ENCODE data around the gene TP53BP1.

Gene TP53BP1

DNA sequence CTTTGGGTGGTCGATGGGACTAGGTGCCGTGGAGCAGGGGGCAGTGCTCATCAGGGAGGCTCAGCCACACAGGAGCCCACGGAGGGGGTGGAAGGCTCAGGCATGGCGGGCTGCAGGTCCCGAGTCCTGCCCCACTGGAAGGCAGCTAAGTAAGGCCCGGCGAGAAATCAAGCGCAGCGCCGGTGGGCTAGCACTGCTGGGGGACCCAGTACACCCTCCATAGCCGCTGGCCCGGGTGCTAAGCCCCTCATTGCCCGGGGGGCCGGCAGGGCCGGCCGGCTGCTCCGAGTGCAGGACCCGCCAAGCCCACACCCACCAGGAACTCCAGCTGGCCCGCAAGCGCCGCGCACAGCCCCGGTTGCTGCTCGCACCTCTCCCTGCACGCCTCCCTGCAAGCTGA, 19.1 kb downstream of the TP53BP1 start:
- Histone ChIP-seq H3K4me3 (ENCODE audit: control insufficient read depth in 1 of 7, extremely low read depth in 1 of 7, insufficient read depth in 4 of 7, low read depth in 2 of 7, low read length in 6 of 7) (no peak overlapping the region), H3K9me3 (ENCODE audit: control extremely low read depth in 1 of 5, control insufficient read depth in 4 of 5, insufficient read depth in 2 of 5, low read depth in 1 of 5, low read length in 4 of 5) (no peaks in the 10 kb centered on the region), H3K27me3 (replicated peaks in 2 of 5; ENCODE audit: control insufficient read depth in 4 of 5, insufficient read depth in 5 of 5, low read length in 4 of 5) (no peaks in the 10 kb centered on the region), H3K4me1 (ENCODE audit: control extremely low read depth in 1 of 4, control insufficient read depth in 4 of 4, insufficient read depth in 4 of 4, low read length in 3 of 4) (no peaks in the 10 kb centered on the region), H3K36me3 (ENCODE audit: control insufficient read depth in 4 of 4, insufficient read depth in 4 of 4, low read length in 3 of 4) (peaks cover 15 to 85% (median 37%) of the 10 kb centered on the region in 4 experiments), H3K27ac (ENCODE audit: insufficient read depth in 1 of 2, low read depth in 1 of 2, low read length in 2 of 2, poor library complexity in 1 of 2, severe bottlenecking in 2 of 2) (no peak overlapping the region)
- 97% methylated on average over 16 of the region's 25 CpGs for WGBS (ENCODE audit: insufficient coverage)
- POLR2A ChIA-PET, result no interaction called here
- CTCF ChIA-PET, result interaction anchor here (0.6 to 1.8 kb wide), 4 partner anchors 8 to 40 kb away, joined by 3 to 6 read pairs (median 4); no protein-coding TSS in a partner anchor
- DNase-seq, result no peak

DNA sequence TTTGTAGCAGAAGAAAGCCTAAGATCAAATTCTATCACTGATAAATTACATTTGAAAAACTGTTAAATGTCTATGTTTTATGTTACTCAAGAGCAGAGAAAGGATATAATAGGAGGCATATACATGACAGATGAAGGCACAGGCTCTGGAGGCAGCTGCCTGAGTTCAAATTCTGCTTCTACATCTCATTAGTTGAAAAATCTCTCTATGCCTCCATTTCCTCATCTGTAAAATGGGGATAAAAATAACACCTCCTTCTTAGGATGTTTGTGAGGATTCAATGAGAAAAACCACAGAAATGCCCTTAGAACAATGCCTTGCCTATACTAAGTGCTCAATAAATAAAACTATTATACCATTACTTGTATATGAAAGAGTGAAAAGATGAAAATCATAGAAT, 21.0 kb downstream of the TP53BP1 start:
- no peaks in the 10 kb centered on the region for H3K9me3 ChIP-seq (ENCODE audit: control extremely low read depth in 1 of 5, control insufficient read depth in 4 of 5, insufficient read depth in 2 of 5, low read depth in 1 of 5, low read length in 4 of 5)
- H3K27me3 ChIP-seq (replicated peaks in 2 of 5; ENCODE audit: control insufficient read depth in 4 of 5, insufficient read depth in 5 of 5, low read length in 4 of 5), result no peaks in the 10 kb centered on the region
- no peaks in the 10 kb centered on the region for H3K4me1 ChIP-seq (ENCODE audit: control extremely low read depth in 1 of 4, control insufficient read depth in 4 of 4, insufficient read depth in 4 of 4, low read length in 3 of 4)
- DNase-seq, result no peak
- H3K36me3 ChIP-seq (ENCODE audit: control insufficient read depth in 4 of 4, insufficient read depth in 4 of 4, low read length in 3 of 4), result peaks cover 10 to 82% (median 41%) of the 10 kb centered on the region in 4 experiments
- H3K27ac ChIP-seq (ENCODE audit: insufficient read depth in 1 of 2, low read depth in 1 of 2, low read length in 2 of 2, poor library complexity in 1 of 2, severe bottlenecking in 2 of 2), result no peak overlapping the region
- ChIA-PET POLR2A (no interaction called here), CTCF (interaction anchor here (0.8 to 1.3 kb wide), 2 partner anchors 12 to 40 kb away, joined by 3 read pairs; no protein-coding TSS in a partner anchor)
- no peak overlapping the region for H3K4me3 ChIP-seq (ENCODE audit: control insufficient read depth in 1 of 7, extremely low read depth in 1 of 7, insufficient read depth in 4 of 7, low read depth in 2 of 7, low read length in 6 of 7)

DNA sequence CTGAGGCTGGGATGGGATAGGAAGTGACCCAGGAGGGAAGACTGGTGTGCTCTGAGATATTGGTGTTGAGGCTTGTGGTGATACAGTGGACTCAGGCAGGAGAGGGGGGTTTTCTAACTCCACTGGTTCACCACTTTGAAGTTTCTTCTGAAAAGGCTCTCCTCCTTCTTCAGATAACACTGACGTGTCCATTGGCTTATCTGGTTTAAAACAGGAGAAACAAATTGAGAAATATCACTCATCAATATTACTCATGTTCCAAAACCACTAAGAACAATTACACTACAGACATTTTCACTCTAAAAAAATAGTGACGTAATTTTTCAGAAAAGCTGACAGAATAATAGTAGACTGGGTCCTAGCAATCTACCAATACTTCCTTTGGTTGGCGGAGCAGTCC, 23.1 kb downstream of the TP53BP1 start:
- Histone ChIP-seq H3K4me3 (ENCODE audit: control insufficient read depth in 1 of 7, extremely low read depth in 1 of 7, insufficient read depth in 4 of 7, low read depth in 2 of 7, low read length in 6 of 7) (no peak overlapping the region), H3K27ac (ENCODE audit: insufficient read depth in 1 of 2, low read depth in 1 of 2, low read length in 2 of 2, poor library complexity in 1 of 2, severe bottlenecking in 2 of 2) (no peak overlapping the region), H3K27me3 (replicated peaks in 2 of 5; ENCODE audit: control insufficient read depth in 4 of 5, insufficient read depth in 5 of 5, low read length in 4 of 5) (no peaks in the 10 kb centered on the region), H3K4me1 (ENCODE audit: control extremely low read depth in 1 of 4, control insufficient read depth in 4 of 4, insufficient read depth in 4 of 4, low read length in 3 of 4) (no peaks in the 10 kb centered on the region), H3K9me3 (ENCODE audit: control extremely low read depth in 1 of 5, control insufficient read depth in 4 of 5, insufficient read depth in 2 of 5, low read depth in 1 of 5, low read length in 4 of 5) (no peaks in the 10 kb centered on the region), H3K36me3 (ENCODE audit: control insufficient read depth in 4 of 4, insufficient read depth in 4 of 4, low read length in 3 of 4) (peaks cover 5 to 78% (median 35%) of the 10 kb centered on the region in 4 experiments)
- ChIA-PET POLR2A (no interaction called here), CTCF (interaction anchor here (1.3 to 1.9 kb wide), 2 partner anchors 14 to 28 kb away, joined by 4 read pairs; no protein-coding TSS in a partner anchor)
- no peak for DNase-seq
- 100% methylated on average over 2 of the region's 3 CpGs for WGBS (ENCODE audit: insufficient coverage)

DNA sequence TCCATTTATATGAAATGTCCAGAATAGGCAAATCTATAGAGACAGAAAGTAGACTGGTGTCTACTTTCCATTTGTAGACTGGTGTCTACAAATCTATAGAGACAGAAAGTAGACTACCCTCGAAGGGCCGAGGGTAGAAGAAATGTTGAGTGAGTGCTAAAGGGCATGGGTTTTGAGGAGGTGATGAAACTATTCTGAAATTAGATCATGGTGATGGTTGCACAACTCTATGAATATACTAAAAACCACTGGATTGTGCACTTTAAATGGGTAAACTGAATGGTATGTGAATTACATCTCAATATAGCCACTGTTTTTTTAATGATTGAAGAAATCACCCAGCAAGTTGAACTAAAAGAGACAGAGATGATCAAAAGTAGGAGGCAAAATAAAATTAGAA, 27.9 kb downstream of the TP53BP1 start:
- Histone ChIP-seq H3K36me3 (ENCODE audit: control insufficient read depth in 4 of 4, insufficient read depth in 4 of 4, low read length in 3 of 4) (peaks cover 14 to 67% (median 32%) of the 10 kb centered on the region in 4 experiments), H3K4me3 (ENCODE audit: control insufficient read depth in 1 of 7, extremely low read depth in 1 of 7, insufficient read depth in 4 of 7, low read depth in 2 of 7, low read length in 6 of 7) (no peak overlapping the region), H3K9me3 (ENCODE audit: control extremely low read depth in 1 of 5, control insufficient read depth in 4 of 5, insufficient read depth in 2 of 5, low read depth in 1 of 5, low read length in 4 of 5) (no peaks in the 10 kb centered on the region), H3K27me3 (replicated peaks in 2 of 5; ENCODE audit: control insufficient read depth in 4 of 5, insufficient read depth in 5 of 5, low read length in 4 of 5) (no peaks in the 10 kb centered on the region), H3K27ac (ENCODE audit: insufficient read depth in 1 of 2, low read depth in 1 of 2, low read length in 2 of 2, poor library complexity in 1 of 2, severe bottlenecking in 2 of 2) (no peak overlapping the region), H3K4me1 (ENCODE audit: control extremely low read depth in 1 of 4, control insufficient read depth in 4 of 4, insufficient read depth in 4 of 4, low read length in 3 of 4) (no peaks in the 10 kb centered on the region)
- ChIA-PET CTCF (no interaction called here), POLR2A (no interaction called here)
- DNase-seq, result no peak
- WGBS (ENCODE audit: insufficient coverage), result 100% methylated on average over 1 of the region's 2 CpGs

DNA sequence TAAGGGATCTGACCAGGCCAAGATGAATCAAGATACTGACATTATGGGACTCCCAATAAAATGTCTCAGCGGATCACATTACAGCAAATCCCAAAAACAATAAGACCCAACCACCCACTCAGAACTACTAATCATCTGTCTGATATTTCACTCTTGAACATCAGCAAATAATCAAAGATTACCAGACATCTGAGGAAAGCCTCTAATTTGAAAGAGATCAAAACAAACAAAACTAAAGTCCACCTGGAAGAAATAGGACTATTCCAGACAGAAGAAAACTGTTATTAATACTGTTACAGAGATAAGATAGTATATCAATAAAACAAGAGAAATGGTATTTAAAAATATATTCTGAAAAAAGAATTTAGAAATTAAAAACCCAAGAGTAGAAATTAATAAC, 29.0 kb downstream of the TP53BP1 start:
- Histone ChIP-seq H3K27me3 (replicated peaks in 2 of 5; ENCODE audit: control insufficient read depth in 4 of 5, insufficient read depth in 5 of 5, low read length in 4 of 5) (no peaks in the 10 kb centered on the region), H3K9me3 (ENCODE audit: control extremely low read depth in 1 of 5, control insufficient read depth in 4 of 5, insufficient read depth in 2 of 5, low read depth in 1 of 5, low read length in 4 of 5) (no peaks in the 10 kb centered on the region), H3K27ac (ENCODE audit: insufficient read depth in 1 of 2, low read depth in 1 of 2, low read length in 2 of 2, poor library complexity in 1 of 2, severe bottlenecking in 2 of 2) (no peak overlapping the region), H3K4me3 (ENCODE audit: control insufficient read depth in 1 of 7, extremely low read depth in 1 of 7, insufficient read depth in 4 of 7, low read depth in 2 of 7, low read length in 6 of 7) (no peak overlapping the region), H3K4me1 (ENCODE audit: control extremely low read depth in 1 of 4, control insufficient read depth in 4 of 4, insufficient read depth in 4 of 4, low read length in 3 of 4) (no peaks in the 10 kb centered on the region), H3K36me3 (ENCODE audit: control insufficient read depth in 4 of 4, insufficient read depth in 4 of 4, low read length in 3 of 4) (peaks cover 14 to 64% (median 28%) of the 10 kb centered on the region in 4 experiments)
- POLR2A ChIA-PET, result no interaction called here
- no peak for DNase-seq
- 100% methylated on average over 1 of the region's 1 CpG for WGBS (ENCODE audit: insufficient coverage)
- CTCF ChIA-PET, result no interaction called here

DNA sequence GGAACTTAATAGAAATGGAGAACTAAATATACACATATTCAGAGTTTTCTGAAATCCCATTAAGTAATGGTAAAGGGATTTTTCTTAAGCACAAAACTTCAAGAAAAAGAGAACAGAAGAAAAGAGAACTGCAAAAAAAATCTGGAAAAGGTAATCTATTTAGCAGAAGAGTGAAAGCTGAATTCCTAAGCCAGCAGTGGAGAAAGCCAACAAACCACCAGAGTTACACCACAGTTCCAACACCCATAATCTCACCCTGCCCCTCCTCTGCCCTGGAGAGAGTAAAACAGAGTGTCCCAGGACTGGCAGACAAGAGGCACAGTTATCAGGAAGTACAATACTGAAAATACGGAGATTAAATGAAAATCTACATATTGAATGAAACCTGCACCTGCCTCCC, 29.4 kb downstream of the TP53BP1 start:
- Histone ChIP-seq H3K9me3 (ENCODE audit: control extremely low read depth in 1 of 5, control insufficient read depth in 4 of 5, insufficient read depth in 2 of 5, low read depth in 1 of 5, low read length in 4 of 5) (no peaks in the 10 kb centered on the region), H3K27ac (ENCODE audit: insufficient read depth in 1 of 2, low read depth in 1 of 2, low read length in 2 of 2, poor library complexity in 1 of 2, severe bottlenecking in 2 of 2) (no peak overlapping the region), H3K36me3 (ENCODE audit: control insufficient read depth in 4 of 4, insufficient read depth in 4 of 4, low read length in 3 of 4) (peaks cover 17 to 65% (median 28%) of the 10 kb centered on the region in 4 experiments), H3K4me3 (ENCODE audit: control insufficient read depth in 1 of 7, extremely low read depth in 1 of 7, insufficient read depth in 4 of 7, low read depth in 2 of 7, low read length in 6 of 7) (no peak overlapping the region), H3K27me3 (replicated peaks in 2 of 5; ENCODE audit: control insufficient read depth in 4 of 5, insufficient read depth in 5 of 5, low read length in 4 of 5) (no peaks in the 10 kb centered on the region), H3K4me1 (ENCODE audit: control extremely low read depth in 1 of 4, control insufficient read depth in 4 of 4, insufficient read depth in 4 of 4, low read length in 3 of 4) (no peaks in the 10 kb centered on the region)
- no peak for DNase-seq
- POLR2A ChIA-PET, result no interaction called here
- CTCF ChIA-PET, result no interaction called here
- WGBS (ENCODE audit: insufficient coverage), result no CpG with 5 or more reads among the region's 1 CpG

DNA sequence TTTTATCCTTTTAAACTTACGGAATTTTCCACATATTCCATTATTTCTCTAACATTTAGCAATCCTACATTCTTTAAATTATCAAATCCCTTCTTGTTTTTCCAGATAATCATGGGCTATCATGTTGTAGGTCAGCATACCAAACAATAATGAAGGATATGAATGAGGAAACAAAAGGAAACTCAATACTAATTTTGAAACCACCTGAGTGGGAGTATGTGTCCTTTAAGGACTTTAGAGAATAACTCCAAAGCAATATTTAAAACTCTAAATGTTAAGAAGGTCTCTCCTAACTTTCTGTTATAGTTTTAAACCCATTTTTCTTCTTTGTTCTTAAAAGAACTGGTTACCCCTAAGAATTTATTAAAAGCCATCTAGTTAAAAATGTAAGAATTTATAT, 43.0 kb downstream of the TP53BP1 start:
- no peak for DNase-seq
- POLR2A ChIA-PET, result interaction anchor here (0.9 kb wide), 1 partner anchor 1176 kb away, joined by 3 read pairs; no protein-coding TSS in a partner anchor
- Histone ChIP-seq H3K27ac (ENCODE audit: insufficient read depth in 1 of 2, low read depth in 1 of 2, low read length in 2 of 2, poor library complexity in 1 of 2, severe bottlenecking in 2 of 2) (no peak overlapping the region), H3K4me1 (ENCODE audit: control extremely low read depth in 1 of 4, control insufficient read depth in 4 of 4, insufficient read depth in 4 of 4, low read length in 3 of 4) (no peaks in the 10 kb centered on the region), H3K36me3 (ENCODE audit: control insufficient read depth in 4 of 4, insufficient read depth in 4 of 4, low read length in 3 of 4) (peaks cover 9 to 38% (median 19%) of the 10 kb centered on the region in 4 experiments), H3K4me3 (ENCODE audit: control insufficient read depth in 1 of 7, extremely low read depth in 1 of 7, insufficient read depth in 4 of 7, low read depth in 2 of 7, low read length in 6 of 7) (no peak overlapping the region), H3K27me3 (replicated peaks in 2 of 5; ENCODE audit: control insufficient read depth in 4 of 5, insufficient read depth in 5 of 5, low read length in 4 of 5) (no peaks in the 10 kb centered on the region), H3K9me3 (ENCODE audit: control extremely low read depth in 1 of 5, control insufficient read depth in 4 of 5, insufficient read depth in 2 of 5, low read depth in 1 of 5, low read length in 4 of 5) (no peaks in the 10 kb centered on the region)
- CTCF ChIA-PET, result interaction anchor here (2.1 kb wide), 1 partner anchor 9 kb away, joined by 5 read pairs; no protein-coding TSS in a partner anchor
- WGBS (ENCODE audit: insufficient coverage), result no CpG with 5 or more reads among the region's 1 CpG
